Stimulated activated memory B cell treated with anti-CD40 and anti-IgM and Interleukin-4, amounts not matched to agents 10 μg/mL and 1 μg/mL and 100 μg/mL, for 72 hours (primary cell): ENCODE data around the gene DNAJC30.
A peak's percentile ranks its signal among the peaks of the same experiment; 100 is the strongest.

ENCODE experiments used
- ATAC-seq: fragments of 150-1000 bp; cut with Tn5 transposase; 2 replicates; pipeline ENCODE4 v1.10.0; 2021
- H3K27ac Mint-ChIP-seq: one replicate; pipeline ENCODE4 v1.8.0; 2022; ENCODE audit warnings: mild to moderate bottlenecking, mixed read lengths
- H3K27me3 Mint-ChIP-seq: one replicate; pipeline ENCODE4 v1.8.0; 2022; ENCODE audit warnings: mixed read lengths
- H3K36me3 Mint-ChIP-seq: one replicate; pipeline ENCODE4 v1.8.0; 2022; ENCODE audit warnings: mixed read lengths
- H3K4me1 Mint-ChIP-seq: one replicate; pipeline ENCODE4 v1.8.0; 2022; ENCODE audit warnings: mixed read lengths
- H3K4me3 Mint-ChIP-seq: one replicate; pipeline ENCODE4 v1.8.0; 2022; ENCODE audit warnings: mild to moderate bottlenecking, moderate library complexity, mixed read lengths
- H3K9me3 Mint-ChIP-seq: one replicate; pipeline ENCODE4 v1.8.0; 2022; ENCODE audit warnings: mixed read lengths

Gene DNAJC30

DNA sequence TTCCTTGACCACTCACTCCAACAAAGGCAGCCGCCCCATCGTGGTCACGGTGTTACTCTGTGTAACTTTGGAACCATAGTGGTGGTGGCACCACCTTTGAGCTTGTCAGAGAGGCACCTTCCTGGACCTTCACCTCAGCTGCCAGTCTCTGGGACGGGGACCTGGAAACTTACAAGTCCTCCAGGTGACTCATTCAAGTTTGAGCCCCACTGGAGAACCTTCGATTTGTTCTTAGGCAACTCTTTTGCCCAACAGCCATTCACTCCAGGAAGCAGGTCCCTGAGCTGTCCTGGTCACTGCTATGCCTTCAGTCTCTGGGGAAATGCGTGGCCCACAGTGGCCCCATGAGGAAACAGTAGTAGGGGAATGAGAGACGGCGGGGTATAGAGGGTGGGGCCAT is 19.0 kb upstream of the DNAJC30 start:
- Mint-ChIP-seq H3K27me3 (peaks cover 17% of the 10 kb centered on the region), H3K4me3 (no peak overlapping the region), H3K36me3 (peaks cover 40% of the 10 kb centered on the region), H3K9me3 (no peaks in the 10 kb centered on the region), H3K27ac (no peak overlapping the region), H3K4me1 (peaks cover 22% of the 10 kb centered on the region)
- ATAC-seq = no peak

DNA sequence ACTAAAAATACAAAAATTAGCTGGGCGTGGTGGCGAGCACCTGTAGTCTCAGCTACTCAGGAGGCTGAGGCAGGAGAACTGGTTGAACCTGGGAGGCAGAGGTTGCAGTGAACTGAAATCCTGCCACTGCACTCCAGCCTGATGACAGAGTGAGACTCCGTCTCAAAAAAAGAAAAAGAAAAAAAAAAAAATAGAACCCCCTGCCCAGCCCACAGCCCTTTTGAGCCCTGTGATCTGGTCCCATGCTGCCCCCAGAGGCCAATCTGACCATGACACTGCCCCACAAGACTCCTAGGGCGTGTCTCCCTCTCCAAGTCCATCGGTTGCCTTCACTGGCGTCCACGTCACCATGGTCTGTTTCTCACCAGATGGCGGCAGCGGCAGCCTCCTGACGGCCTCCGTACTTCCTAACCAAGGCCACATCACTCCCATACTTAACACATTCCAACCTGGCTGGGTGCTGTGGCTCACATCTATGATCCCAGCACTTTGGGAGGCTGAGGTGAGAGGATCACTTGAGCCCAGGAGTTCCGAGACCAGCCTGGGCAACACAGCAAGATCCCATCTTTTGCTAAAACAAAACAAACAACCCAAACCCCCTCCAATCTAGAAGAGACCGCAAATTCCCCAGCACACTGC is 18.2 kb upstream of the DNAJC30 start:
- Mint-ChIP-seq H3K27me3 (peaks cover 17% of the 10 kb centered on the region), H3K4me3 (no peak overlapping the region), H3K27ac (no peak overlapping the region), H3K4me1 (peaks cover 15% of the 10 kb centered on the region), H3K9me3 (no peaks in the 10 kb centered on the region), H3K36me3 (peaks cover 48% of the 10 kb centered on the region)
- ATAC-seq = no peak

DNA sequence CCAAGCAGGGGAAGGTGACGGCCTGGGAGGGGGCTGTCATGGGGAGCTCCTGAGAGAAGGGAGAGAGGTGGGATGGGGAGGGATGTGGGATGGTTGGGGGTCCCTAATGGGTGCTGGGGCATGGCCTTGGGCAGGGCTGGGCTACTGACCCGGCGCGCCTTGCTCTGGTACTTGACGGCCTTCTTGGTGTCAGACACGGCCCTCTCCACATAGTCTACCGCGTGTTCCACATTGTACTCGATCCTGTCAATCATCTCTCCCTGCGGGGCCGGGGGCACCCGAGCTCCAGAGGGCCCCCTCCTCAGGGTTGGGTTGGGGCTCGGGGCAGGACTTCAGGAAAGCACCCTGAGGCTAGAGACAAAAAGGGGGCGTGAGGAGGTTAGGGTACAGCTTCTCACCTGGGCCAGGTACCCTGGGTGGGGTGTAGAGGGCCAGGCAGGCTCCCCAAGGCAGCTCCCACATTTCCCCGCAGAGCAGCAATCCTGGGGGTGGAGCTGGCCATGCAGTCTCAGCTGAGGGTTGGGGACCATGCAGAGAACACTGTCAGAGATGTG is 17.4 kb upstream of the DNAJC30 start:
- H3K9me3 Mint-ChIP-seq = no peaks in the 10 kb centered on the region
- H3K27ac Mint-ChIP-seq = no peak overlapping the region
- peaks cover 56% of the 10 kb centered on the region for H3K36me3 Mint-ChIP-seq
- H3K27me3 Mint-ChIP-seq = peaks cover 17% of the 10 kb centered on the region
- no peak overlapping the region for H3K4me3 Mint-ChIP-seq
- peaks cover 6% of the 10 kb centered on the region for H3K4me1 Mint-ChIP-seq
- ATAC-seq = no peak

DNA sequence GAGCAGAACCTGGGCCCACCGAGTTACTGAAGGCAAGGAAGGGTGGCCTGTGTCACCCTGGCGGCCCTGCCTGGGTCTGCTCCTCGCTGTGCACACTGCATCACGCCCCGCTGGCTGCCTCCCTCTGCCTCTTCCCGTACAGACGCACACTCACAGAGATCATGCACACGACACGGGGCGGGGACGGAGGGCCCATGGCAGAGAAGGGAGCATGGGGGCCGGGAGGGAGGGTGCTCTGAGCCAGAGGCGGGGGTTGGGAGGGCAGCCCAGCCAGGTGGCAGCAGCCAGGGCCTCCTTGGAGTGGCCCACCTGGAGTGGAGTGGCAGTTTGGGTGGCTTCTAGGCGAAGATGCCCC is 16.8 kb upstream of the DNAJC30 start:
- peaks cover 6% of the 10 kb centered on the region for H3K4me1 Mint-ChIP-seq
- peaks cover 62% of the 10 kb centered on the region for H3K36me3 Mint-ChIP-seq
- no peak overlapping the region for H3K4me3 Mint-ChIP-seq
- H3K27ac Mint-ChIP-seq = no peak overlapping the region
- peaks cover 17% of the 10 kb centered on the region for H3K27me3 Mint-ChIP-seq
- no peaks in the 10 kb centered on the region for H3K9me3 Mint-ChIP-seq
- no peak for ATAC-seq

DNA sequence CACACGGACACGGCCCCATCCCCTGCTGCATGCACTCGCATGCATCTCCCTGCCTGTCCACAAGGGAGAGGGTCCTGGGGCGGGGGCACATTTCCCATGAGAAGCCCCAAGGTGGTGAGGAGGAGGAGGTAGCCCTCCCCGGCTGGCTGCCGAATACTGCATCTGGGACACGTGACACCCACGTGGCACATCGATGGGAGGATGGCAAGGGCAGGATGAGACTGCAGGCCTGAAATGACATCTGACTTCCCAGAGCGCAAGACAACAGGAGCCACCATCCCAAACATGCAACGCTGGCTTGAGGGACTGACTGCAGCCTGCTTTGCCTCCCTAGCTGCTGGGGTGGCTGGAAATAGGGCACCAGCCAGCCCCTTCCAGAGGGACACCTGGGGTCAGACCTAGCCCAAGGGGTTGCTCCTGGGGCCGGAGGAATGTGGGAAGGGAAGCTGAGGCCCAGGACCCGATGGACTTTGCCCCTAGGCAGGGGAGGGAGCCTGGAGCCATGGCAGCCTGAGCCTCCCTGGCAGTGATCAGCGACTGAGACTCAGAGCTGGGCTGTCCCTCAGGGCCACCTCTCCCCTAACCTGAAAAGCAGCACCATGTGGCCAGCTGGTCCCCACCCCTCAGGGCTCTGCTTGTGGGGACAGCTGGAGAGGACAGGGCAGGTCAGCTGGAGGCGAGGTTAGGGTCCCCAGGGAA is 16.3 kb upstream of the DNAJC30 start:
- no peak for ATAC-seq
- Mint-ChIP-seq H3K4me3 (no peak overlapping the region), H3K27ac (no peak overlapping the region), H3K9me3 (no peaks in the 10 kb centered on the region), H3K27me3 (peaks cover 17% of the 10 kb centered on the region), H3K4me1 (peaks cover 6% of the 10 kb centered on the region), H3K36me3 (peaks cover 67% of the 10 kb centered on the region)

DNA sequence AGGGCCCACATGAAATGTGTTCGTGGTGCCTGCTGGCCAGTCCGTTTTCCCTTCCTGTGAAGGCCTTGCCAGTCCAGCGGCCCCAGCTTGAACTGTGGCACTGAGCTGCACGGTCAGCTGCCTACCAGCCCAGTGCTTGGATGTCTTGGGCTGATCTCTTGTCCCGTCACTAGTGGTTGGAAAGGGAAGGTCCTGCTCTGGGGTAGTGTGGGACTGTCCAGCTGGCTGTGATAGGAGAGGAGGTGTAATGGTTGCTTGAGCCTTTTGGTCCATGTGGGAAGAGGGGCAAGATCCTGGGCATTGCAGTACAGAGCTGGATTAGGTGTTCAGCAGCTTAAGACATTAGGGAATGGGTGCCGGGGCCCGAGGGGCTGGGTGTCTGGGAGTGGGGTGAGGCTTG is 15.2 kb upstream of the DNAJC30 start:
- Mint-ChIP-seq H3K36me3 (peaks cover 73% of the 10 kb centered on the region), H3K9me3 (no peaks in the 10 kb centered on the region), H3K4me3 (no peak overlapping the region), H3K4me1 (peaks cover 4% of the 10 kb centered on the region), H3K27me3 (peaks cover 15% of the 10 kb centered on the region), H3K27ac (no peak overlapping the region)
- no peak for ATAC-seq

DNA sequence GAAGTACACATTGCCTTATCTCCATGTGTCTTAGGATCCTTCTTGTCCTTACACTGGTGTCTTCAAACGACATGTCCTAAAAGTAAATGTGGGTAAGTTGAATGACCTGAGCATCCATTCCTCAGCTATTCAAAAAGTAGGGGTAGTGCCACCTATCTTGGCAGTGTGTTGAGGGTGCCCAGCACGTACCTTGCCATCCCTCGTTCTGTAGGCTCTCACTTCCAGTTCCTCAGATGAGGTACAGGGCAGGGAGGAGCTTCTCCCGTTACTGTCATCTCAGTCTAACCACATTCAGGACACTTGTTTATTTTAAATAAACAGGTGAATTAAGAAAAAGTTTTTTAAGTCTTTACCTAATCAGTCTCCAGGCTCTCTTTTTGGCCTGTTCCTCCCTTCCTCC is 13.1 kb upstream of the DNAJC30 start:
- Mint-ChIP-seq H3K4me1 (no peaks in the 10 kb centered on the region), H3K27me3 (no peaks in the 10 kb centered on the region), H3K27ac (no peak overlapping the region), H3K4me3 (no peak overlapping the region), H3K36me3 (peaks cover 77% of the 10 kb centered on the region), H3K9me3 (no peaks in the 10 kb centered on the region)
- ATAC-seq = no peak

DNA sequence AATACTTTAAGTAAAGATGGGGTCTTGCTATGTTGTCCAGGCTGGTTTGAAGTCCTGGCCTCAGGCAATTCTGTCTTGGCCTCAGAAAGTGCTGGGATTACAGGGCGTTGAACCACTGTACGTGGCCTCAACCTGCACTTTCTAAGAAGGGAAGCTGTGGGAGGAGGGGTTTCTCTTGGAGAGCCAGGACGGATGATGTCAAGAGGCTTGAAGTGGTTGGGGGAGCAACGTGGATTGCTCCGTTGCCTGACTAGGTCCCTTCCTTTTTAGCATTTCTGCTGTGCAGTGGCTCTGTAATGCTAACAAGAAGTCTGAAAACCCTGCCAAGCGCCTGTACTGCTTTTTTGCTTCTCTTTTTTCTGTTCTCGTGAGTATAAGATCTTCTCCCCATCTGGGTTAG is 7.4 kb upstream of the DNAJC30 start:
- Mint-ChIP-seq H3K4me1 (peaks cover 20% of the 10 kb centered on the region), H3K36me3 (peaks cover 72% of the 10 kb centered on the region), H3K4me3 (no peak overlapping the region), H3K27ac (no peak overlapping the region), H3K9me3 (no peaks in the 10 kb centered on the region), H3K27me3 (no peaks in the 10 kb centered on the region)
- no peak for ATAC-seq

DNA sequence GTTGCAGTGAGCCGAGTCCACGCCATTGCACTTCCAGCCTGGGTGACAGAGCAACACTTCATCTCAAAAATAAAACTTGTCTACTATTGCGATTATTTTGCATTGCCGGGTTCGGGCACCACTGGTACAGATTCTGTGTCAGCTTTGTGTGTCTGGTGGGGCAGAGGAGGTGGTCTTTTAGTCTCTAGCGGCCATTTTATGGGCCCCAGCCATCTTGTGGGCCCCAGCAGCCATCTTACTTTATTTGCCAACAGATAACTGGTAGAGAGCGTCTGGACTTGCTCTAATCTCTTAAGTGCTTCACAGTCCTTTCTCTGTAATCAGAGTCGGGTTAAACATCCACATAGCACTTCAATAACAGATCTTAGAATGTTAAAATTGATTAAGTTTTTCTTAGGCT is 5.0 kb upstream of the DNAJC30 start:
- peaks cover 28% of the 10 kb centered on the region for H3K4me1 Mint-ChIP-seq
- no peak for ATAC-seq
- H3K9me3 Mint-ChIP-seq = no peaks in the 10 kb centered on the region
- no peak overlapping the region for H3K27ac Mint-ChIP-seq
- peaks cover 62% of the 10 kb centered on the region for H3K36me3 Mint-ChIP-seq
- H3K27me3 Mint-ChIP-seq = no peaks in the 10 kb centered on the region
- H3K4me3 Mint-ChIP-seq = no peak overlapping the region

DNA sequence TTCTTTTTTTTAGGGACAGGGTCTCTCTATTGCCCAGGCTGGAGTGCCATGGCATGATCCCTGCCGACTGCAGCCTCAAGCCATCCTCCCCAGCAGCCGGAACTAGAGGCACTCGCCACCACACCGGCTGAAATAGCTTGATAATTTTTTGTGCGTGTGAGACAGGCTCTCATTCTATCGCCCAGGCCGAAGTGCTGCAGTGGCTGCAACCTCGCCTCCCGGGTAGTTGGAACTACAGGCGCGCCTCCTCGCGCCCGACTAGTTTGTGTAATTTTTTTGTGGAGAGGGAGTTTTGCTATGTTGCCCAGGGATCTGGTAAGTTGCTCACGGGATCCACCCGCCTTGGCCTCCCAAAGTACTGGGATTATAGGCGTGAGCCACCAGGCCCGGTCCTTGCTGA is 2.1 kb upstream of the DNAJC30 start:
- Mint-ChIP-seq H3K36me3 (peaks cover 40% of the 10 kb centered on the region), H3K9me3 (no peaks in the 10 kb centered on the region), H3K4me1 (peaks cover 52% of the 10 kb centered on the region), H3K27ac (no peak overlapping the region), H3K27me3 (no peaks in the 10 kb centered on the region), H3K4me3 (no peak overlapping the region)
- ATAC-seq = no peak

DNA sequence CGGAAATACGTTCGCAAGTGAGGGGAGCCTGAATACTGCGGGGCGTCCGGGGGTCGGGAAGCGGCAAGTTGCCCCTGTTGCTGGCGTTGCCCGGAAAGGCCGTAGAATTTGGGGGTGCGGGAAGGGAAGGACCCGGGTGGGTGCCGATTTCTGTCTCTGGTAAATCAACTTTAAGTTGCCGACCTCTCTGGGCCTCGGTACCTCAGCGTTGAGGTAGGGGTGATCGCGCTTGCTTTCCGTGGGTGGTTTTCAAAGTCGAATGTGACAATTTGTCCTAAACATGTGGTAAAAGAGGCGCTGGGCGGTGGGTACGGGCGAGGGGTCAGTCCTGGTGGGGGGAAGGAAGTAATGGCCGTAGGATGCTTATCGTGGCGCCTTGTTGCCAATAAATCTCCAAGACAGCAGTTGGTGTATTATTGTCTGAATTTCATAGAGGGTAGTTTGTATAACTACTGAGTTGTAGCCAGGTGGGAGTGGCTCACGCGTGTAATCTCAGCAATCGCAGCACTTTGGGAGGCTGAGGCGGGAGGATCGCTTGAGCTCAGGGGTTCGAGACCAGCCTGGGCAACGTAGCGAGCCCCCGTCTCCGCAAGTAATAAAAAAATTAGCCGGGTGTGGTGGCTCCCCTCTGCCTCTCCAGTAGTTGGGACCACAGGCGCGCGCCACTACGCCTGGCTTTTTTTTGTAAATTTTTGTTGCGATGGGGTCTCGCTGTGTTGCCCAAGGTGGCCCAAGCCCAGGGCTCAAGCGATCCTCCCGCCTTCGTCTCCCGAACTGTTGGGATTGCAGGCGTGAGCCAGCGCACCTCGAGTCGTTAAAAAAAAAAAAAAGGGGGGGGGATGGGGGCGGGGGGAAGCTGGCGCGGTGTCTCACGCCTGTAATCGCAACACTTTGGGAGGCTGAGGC is 788 bp upstream of the DNAJC30 start:
- Mint-ChIP-seq H3K27ac (peak overlapping the region; percentile 100), H3K27me3 (no peaks in the 10 kb centered on the region), H3K4me1 (peaks cover 47% of the 10 kb centered on the region), H3K4me3 (peak overlapping the region; percentile 100), H3K9me3 (no peaks in the 10 kb centered on the region), H3K36me3 (peaks cover 27% of the 10 kb centered on the region)
- peak; percentile 44 for ATAC-seq

DNA sequence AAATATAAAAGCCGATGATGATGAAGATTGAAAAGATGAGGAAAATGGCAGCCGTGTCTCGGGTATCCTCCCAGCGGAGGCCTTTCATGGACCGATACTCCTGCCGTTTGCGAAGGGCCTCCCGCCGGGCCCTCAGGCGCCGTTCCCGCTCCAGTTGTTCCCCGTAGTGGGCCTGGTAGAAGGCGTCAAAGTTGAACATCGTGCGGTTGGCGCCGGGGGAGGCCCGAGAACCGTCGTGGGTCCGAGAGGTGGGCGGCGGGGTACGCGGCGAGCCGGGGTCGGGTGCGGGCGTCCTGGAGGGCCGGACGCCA is 553 bp downstream of the DNAJC30 start:
- Mint-ChIP-seq H3K36me3 (peaks cover 31% of the 10 kb centered on the region), H3K9me3 (no peaks in the 10 kb centered on the region), H3K4me1 (peaks cover 44% of the 10 kb centered on the region), H3K27me3 (no peaks in the 10 kb centered on the region), H3K4me3 (peak overlapping the region; percentile 100), H3K27ac (peak overlapping the region; percentile 100)
- no peak for ATAC-seq

DNA sequence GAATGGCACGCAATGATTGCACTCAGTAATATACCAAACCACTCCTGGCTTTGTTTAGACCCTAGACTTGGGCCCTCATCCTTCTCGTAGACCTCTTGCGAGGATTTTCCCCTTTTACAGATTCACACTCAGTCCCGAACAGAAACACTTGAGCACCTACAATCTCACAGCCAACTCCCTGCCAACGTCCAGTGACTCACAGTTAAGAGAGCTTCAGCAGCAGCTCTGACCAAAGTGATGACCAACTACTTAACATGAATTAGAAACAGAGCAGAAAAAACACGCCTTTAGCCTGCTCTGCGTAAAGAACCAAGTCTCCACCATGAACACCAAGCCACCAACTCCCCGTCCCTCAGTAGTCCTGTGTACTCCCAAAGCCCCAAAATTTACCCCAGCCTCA is 2.2 kb downstream of the DNAJC30 start:
- Mint-ChIP-seq H3K4me3 (peak overlapping the region; percentile 29), H3K27ac (no peak overlapping the region), H3K27me3 (no peaks in the 10 kb centered on the region), H3K36me3 (peaks cover 22% of the 10 kb centered on the region), H3K9me3 (no peaks in the 10 kb centered on the region), H3K4me1 (peaks cover 44% of the 10 kb centered on the region)
- ATAC-seq = no peak

DNA sequence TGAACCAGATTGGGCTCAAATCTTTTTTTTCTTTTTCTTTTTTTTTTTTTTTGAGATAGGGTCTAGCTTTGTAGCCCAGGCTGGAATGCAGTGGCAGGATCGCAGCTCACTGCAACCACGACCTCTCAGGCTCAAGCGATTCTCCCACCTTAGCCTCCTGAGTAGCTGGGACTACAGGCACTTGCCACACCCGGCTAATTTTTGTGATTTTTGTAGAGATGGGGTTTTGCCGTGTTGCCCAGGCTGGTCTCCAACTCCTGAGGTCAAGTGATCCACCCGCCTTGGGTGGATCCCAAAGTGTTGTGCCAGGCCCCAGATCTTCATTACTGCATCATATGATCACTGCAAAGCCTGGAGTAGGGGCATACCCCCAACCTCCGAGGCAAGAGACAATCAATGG is 2.8 kb downstream of the DNAJC30 start:
- Mint-ChIP-seq H3K27ac (no peak overlapping the region), H3K27me3 (no peaks in the 10 kb centered on the region), H3K4me3 (no peak overlapping the region), H3K36me3 (peaks cover 22% of the 10 kb centered on the region), H3K4me1 (peaks cover 44% of the 10 kb centered on the region), H3K9me3 (no peaks in the 10 kb centered on the region)
- no peak for ATAC-seq

DNA sequence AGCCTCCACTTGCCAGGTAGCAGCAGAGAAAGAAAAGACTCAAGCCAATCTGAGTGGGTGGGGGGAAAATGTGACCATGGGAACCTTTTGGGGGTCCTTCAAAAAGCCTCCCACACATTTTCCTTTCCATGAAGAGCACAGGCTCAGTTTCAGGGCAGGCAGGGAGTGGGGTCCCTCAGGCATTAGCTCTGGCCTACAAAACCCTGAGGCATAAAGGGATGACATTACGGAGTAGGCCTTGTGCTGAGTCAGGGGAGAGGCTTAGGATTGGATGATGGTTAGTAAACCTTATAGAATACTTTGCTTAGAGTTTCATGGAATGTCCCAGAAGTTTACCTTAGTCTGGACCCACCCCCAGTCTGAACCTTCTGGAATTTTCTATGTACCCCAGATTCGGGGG is 3.5 kb downstream of the DNAJC30 start:
- Mint-ChIP-seq H3K4me3 (no peak overlapping the region), H3K4me1 (peaks cover 44% of the 10 kb centered on the region), H3K36me3 (peaks cover 22% of the 10 kb centered on the region), H3K27ac (no peak overlapping the region), H3K9me3 (no peaks in the 10 kb centered on the region), H3K27me3 (no peaks in the 10 kb centered on the region)
- ATAC-seq = no peak
